ENCODE data around the gene ESD. TPM values are rescaled to one million over a fixed set of nuclear protein-coding genes. Genes with fewer than 3 reads are reported as not detected.

Gene ESD
- total RNA-seq, 1 experiment from 2014 or later = 68.3 TPM

DNA sequence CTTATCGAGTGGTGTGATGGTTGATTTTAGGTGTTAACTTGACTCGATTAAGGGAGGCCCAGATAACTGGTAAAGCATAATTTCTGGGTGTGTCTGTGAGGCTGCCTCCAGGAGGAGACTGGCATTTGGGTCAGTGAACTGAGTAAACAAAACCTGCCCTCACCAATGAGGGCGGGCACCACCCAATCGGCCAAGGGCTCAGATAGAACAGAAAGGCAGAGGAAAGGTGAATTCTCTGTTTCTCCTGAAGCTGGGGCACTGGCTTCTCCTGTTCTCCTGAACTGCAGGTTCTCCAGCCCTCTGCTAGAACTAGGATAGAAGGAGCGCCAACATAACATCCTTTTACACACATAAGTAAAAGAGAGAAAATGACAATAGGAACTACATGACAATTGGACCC, 35.1 kb downstream of the ESD start:
- no peak for DNase-seq (ENCODE audit: low read depth, low spot score)
- intact Hi-C loops (cut with micrococcal nuclease; ENCODE audit: unreplicated experiment) = loop anchor here (10.0 kb wide), 1 partner anchor 1013 kb away; no protein-coding TSS in a partner anchor
- in situ Hi-C loops (cut with HindIII; ENCODE audit: low pct_unique_long_range_greater_than_20kb, low sequenced_read_pairs) = no loop called here
- H3K36me3 ChIP-seq (ENCODE audit: control insufficient read depth, insufficient read depth, low read length) = no peaks in the 10 kb centered on the region
- no peak overlapping the region for H3K4me3 ChIP-seq (ENCODE audit: low read depth in 2 of 2, low read length in 2 of 2)
- BruUV-seq (replicated peaks) = no TSS peak
- H3K4me1 ChIP-seq (ENCODE audit: control insufficient read depth, insufficient read depth, low read length) = no peaks in the 10 kb centered on the region
- CTCF ChIA-PET = no interaction called here
- no peak overlapping the region for H3K27ac ChIP-seq (ENCODE audit: low read length)
- no peaks in the 10 kb centered on the region for H3K27me3 ChIP-seq (ENCODE audit: control insufficient read depth, insufficient read depth, low read length)
- POLR2A ChIA-PET = no interaction called here
- TF ChIP-seq POLR2AphosphoS5 (IDR thresholded peaks at IDR 0.05; ENCODE audit: low read depth, low read length) (no peak), TCF7L2 (IDR thresholded peaks at IDR 0.05; ENCODE audit: low read depth, low read length) (no peak), SIN3A (IDR thresholded peaks at IDR 0.05; ENCODE audit: borderline replicate concordance, insufficient read depth, low read depth, low read length) (no peak)
- TF ChIP-seq, protein P1, sequence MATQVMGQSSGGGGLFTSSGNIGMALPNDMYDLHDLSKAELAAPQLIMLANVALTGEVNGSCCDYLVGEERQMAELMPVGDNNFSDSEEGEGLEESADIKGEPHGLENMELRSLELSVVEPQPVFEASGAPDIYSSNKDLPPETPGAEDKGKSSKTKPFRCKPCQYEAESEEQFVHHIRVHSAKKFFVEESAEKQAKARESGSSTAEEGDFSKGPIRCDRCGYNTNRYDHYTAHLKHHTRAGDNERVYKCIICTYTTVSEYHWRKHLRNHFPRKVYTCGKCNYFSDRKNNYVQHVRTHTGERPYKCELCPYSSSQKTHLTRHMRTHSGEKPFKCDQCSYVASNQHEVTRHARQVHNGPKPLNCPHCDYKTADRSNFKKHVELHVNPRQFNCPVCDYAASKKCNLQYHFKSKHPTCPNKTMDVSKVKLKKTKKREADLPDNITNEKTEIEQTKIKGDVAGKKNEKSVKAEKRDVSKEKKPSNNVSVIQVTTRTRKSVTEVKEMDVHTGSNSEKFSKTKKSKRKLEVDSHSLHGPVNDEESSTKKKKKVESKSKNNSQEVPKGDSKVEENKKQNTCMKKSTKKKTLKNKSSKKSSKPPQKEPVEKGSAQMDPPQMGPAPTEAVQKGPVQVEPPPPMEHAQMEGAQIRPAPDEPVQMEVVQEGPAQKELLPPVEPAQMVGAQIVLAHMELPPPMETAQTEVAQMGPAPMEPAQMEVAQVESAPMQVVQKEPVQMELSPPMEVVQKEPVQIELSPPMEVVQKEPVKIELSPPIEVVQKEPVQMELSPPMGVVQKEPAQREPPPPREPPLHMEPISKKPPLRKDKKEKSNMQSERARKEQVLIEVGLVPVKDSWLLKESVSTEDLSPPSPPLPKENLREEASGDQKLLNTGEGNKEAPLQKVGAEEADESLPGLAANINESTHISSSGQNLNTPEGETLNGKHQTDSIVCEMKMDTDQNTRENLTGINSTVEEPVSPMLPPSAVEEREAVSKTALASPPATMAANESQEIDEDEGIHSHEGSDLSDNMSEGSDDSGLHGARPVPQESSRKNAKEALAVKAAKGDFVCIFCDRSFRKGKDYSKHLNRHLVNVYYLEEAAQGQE (IDR thresholded peaks at IDR 0.05; ENCODE audit: insufficient read depth in 1 of 2, low read depth in 2 of 2, low read length in 1 of 2) = no peak
- TF ChIP-seq, protein P2, sequence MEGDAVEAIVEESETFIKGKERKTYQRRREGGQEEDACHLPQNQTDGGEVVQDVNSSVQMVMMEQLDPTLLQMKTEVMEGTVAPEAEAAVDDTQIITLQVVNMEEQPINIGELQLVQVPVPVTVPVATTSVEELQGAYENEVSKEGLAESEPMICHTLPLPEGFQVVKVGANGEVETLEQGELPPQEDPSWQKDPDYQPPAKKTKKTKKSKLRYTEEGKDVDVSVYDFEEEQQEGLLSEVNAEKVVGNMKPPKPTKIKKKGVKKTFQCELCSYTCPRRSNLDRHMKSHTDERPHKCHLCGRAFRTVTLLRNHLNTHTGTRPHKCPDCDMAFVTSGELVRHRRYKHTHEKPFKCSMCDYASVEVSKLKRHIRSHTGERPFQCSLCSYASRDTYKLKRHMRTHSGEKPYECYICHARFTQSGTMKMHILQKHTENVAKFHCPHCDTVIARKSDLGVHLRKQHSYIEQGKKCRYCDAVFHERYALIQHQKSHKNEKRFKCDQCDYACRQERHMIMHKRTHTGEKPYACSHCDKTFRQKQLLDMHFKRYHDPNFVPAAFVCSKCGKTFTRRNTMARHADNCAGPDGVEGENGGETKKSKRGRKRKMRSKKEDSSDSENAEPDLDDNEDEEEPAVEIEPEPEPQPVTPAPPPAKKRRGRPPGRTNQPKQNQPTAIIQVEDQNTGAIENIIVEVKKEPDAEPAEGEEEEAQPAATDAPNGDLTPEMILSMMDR (IDR thresholded peaks at IDR 0.05) = no peak
- ATAC-seq = no peak
- no peaks in the 10 kb centered on the region for H3K9me3 ChIP-seq (ENCODE audit: control insufficient read depth, insufficient read depth, low read depth, low read length)

DNA sequence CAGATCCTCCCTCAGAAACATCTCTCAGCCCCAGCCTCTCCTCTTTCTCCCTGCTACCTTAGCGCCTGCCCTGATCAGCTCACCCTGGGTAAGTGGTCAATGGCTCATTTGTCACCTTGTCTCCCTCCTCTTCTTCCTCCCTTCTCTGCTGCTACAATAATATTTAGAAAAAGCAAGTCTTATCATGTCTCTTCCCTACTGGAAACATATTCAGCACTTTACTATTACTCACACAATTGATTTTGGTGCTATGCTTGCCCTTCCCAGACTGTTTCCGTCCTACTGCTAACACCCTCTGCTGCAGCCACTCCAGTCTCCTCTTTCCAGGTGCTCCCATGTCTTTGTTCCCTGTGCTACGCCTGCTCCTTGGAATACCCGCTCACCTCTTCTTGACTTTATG, 35.8 kb downstream of the ESD start:
- POLR2A ChIA-PET = no interaction called here
- no TSS peak for BruUV-seq (replicated peaks)
- intact Hi-C loops (cut with micrococcal nuclease; ENCODE audit: unreplicated experiment) = loop anchor here (10.0 kb wide), 1 partner anchor 1014 kb away; no protein-coding TSS in a partner anchor
- CTCF ChIA-PET = no interaction called here
- ATAC-seq (no peak), DNase-seq (ENCODE audit: low read depth, low spot score) (no peak)
- TF ChIP-seq POLR2AphosphoS5 (IDR thresholded peaks at IDR 0.05; ENCODE audit: low read depth, low read length) (no peak), SIN3A (IDR thresholded peaks at IDR 0.05; ENCODE audit: borderline replicate concordance, insufficient read depth, low read depth, low read length) (no peak), TCF7L2 (IDR thresholded peaks at IDR 0.05; ENCODE audit: low read depth, low read length) (no peak)
- TF ChIP-seq, protein P2 (IDR thresholded peaks at IDR 0.05) = no peak
- TF ChIP-seq, protein P1 (IDR thresholded peaks at IDR 0.05; ENCODE audit: insufficient read depth in 1 of 2, low read depth in 2 of 2, low read length in 1 of 2) = no peak
- in situ Hi-C loops (cut with HindIII; ENCODE audit: low pct_unique_long_range_greater_than_20kb, low sequenced_read_pairs) = no loop called here
- no peaks in the 10 kb centered on the region for H3K9me3 ChIP-seq (ENCODE audit: control insufficient read depth, insufficient read depth, low read depth, low read length)
- H3K27ac ChIP-seq (ENCODE audit: low read length) = no peak overlapping the region
- no peaks in the 10 kb centered on the region for H3K36me3 ChIP-seq (ENCODE audit: control insufficient read depth, insufficient read depth, low read length)
- no peaks in the 10 kb centered on the region for H3K4me1 ChIP-seq (ENCODE audit: control insufficient read depth, insufficient read depth, low read length)
- no peaks in the 10 kb centered on the region for H3K27me3 ChIP-seq (ENCODE audit: control insufficient read depth, insufficient read depth, low read length)
- H3K4me3 ChIP-seq (ENCODE audit: low read depth in 2 of 2, low read length in 2 of 2) = no peak overlapping the region
